ENCODE results near the gene C1QTNF12.

- TF ChIP-seq NFRKB (IDR thresholded peaks at IDR 0.05) (no peak), FOXK2 (IDR thresholded peaks at IDR 0.05) (no peak), CTBP1 (IDR thresholded peaks at IDR 0.05; ENCODE audit: borderline replicate concordance) (no peak), SP1 (IDR thresholded peaks at IDR 0.05) (no peak), L3MBTL2 (conservative IDR thresholded peaks at IDR 0.05) (no peak)
Observed at GRCh38 chr1:1255611-1256010, 9.1 kb upstream of the C1QTNF12 start.

Data from HEK293T (cell line).